ENCODE measurements around the gene DYNLT5. TPM values are rescaled to one million over a fixed set of nuclear protein-coding genes. Genes with fewer than 3 reads are reported as not detected.
A peak's percentile ranks its signal among the peaks of the same experiment; 100 is the strongest.
"Not testable (repeated sequence)": the region's sequence is repeated elsewhere in the genome, so short reads cannot be mapped to it uniquely, and the experiment has no call there.

DYNLT5 gene
- total RNA-seq (2014; rRNA removed; shearing (Covaris generic)): not detected in 2 replicates

GRCh38 chr1:66752000-66752592 lies at the start of gene DYNLT5:
TSS of gene DYNLT5 (plus strand) at chr1:66752459. CDS start at chr1:66754659, 2,200 bp downstream.
- H3K4me3 ChIP-seq: no peak within 1 kb of the TSS
- DNase-seq: no peak
- H3K27ac ChIP-seq: no peak within 1 kb of the TSS
- H3K4me1 ChIP-seq: no peaks in the 10 kb centered on the region
- no peaks in the 10 kb centered on the region for H3K27me3 ChIP-seq
- no peaks in the 10 kb centered on the region for H3K9me3 ChIP-seq (replicated peaks)
- no peaks in the 10 kb centered on the region for H3K36me3 ChIP-seq

- Histone ChIP-seq H3K4me3 (no peak overlapping the region), H3K36me3 (no peaks in the 10 kb centered on the region), H3K9me3 (replicated peaks) (no peaks in the 10 kb centered on the region), H3K27me3 (no peaks in the 10 kb centered on the region), H3K27ac (no peak overlapping the region), H3K4me1 (no peaks in the 10 kb centered on the region)
- DNase-seq: no peak
These were observed 47.9 kb upstream of the DYNLT5 start for GRCh38 chr1:66704177-66704875.

GRCh38 chr1:66705110-66705509 lies 47.1 kb upstream of the DYNLT5 start:
- no peak overlapping the region for H3K4me3 ChIP-seq
- no peak for DNase-seq
- H3K27ac ChIP-seq: no peak overlapping the region

GRCh38 chr1:66711420-66711819 lies 40.8 kb upstream of the DYNLT5 start:
- peak in 1 of 2 experiments; percentile 19 for DNase-seq
- H3K27me3 ChIP-seq: no peaks in the 10 kb centered on the region
- H3K4me1 ChIP-seq: no peaks in the 10 kb centered on the region
- no peak overlapping the region for H3K4me3 ChIP-seq
- no peaks in the 10 kb centered on the region for H3K9me3 ChIP-seq (replicated peaks)
- H3K36me3 ChIP-seq: no peaks in the 10 kb centered on the region
- H3K27ac ChIP-seq: no peak overlapping the region

More at GRCh38 chr1:66705110-66705509, 47.1 kb upstream of the DYNLT5 start:
- Histone ChIP-seq H3K36me3 (no peaks in the 10 kb centered on the region), H3K9me3 (replicated peaks) (no peaks in the 10 kb centered on the region), H3K27me3 (no peaks in the 10 kb centered on the region), H3K4me1 (no peaks in the 10 kb centered on the region)

GRCh38 chr1:66712839-66713238 lies 39.4 kb upstream of the DYNLT5 start:
- DNase-seq: no peak

GRCh38 chr1:66723985-66724384 lies 28.3 kb upstream of the DYNLT5 start:
- H3K4me1 ChIP-seq: no peaks in the 10 kb centered on the region
- H3K27me3 ChIP-seq: peaks cover 3% of the 10 kb centered on the region; the same call in 1 of the 2 replicates
- H3K36me3 ChIP-seq: no peaks in the 10 kb centered on the region
- no peak for DNase-seq
- H3K27ac ChIP-seq: no peak overlapping the region
- H3K4me3 ChIP-seq: no peak overlapping the region
- no peaks in the 10 kb centered on the region for H3K9me3 ChIP-seq (replicated peaks)

More at GRCh38 chr1:66712839-66713238, 39.4 kb upstream of the DYNLT5 start:
- Histone ChIP-seq H3K4me1 (no peaks in the 10 kb centered on the region), H3K27ac (no peak overlapping the region), H3K27me3 (no peaks in the 10 kb centered on the region), H3K4me3 (no peak overlapping the region), H3K36me3 (no peaks in the 10 kb centered on the region), H3K9me3 (replicated peaks) (no peaks in the 10 kb centered on the region)

GRCh38 chr1:66725885-66726665 lies 26.2 kb upstream of the DYNLT5 start:
- Histone ChIP-seq H3K9me3 (replicated peaks) (no peaks in the 10 kb centered on the region), H3K36me3 (no peaks in the 10 kb centered on the region), H3K27ac (no peak overlapping the region), H3K27me3 (peaks cover 3% of the 10 kb centered on the region; the same call in 1 of the 2 replicates), H3K4me1 (no peaks in the 10 kb centered on the region), H3K4me3 (no peak overlapping the region)
- peak; percentile 43 to 74 for DNase-seq

- no peaks in the 10 kb centered on the region for H3K9me3 ChIP-seq (replicated peaks)
- no peaks in the 10 kb centered on the region for H3K4me1 ChIP-seq
- H3K27ac ChIP-seq: no peak overlapping the region
- H3K36me3 ChIP-seq: no peaks in the 10 kb centered on the region
- H3K4me3 ChIP-seq: no peak overlapping the region
- DNase-seq: no peak
- H3K27me3 ChIP-seq: no peaks in the 10 kb centered on the region; the same call in 1 of the 2 replicates
These were observed 24.2 kb upstream of the DYNLT5 start for GRCh38 chr1:66728021-66728420.

- H3K27me3 ChIP-seq; H3K27ac ChIP-seq; DNase-seq; H3K9me3 ChIP-seq (replicated peaks); H3K4me1 ChIP-seq; H3K36me3 ChIP-seq; H3K4me3 ChIP-seq: not testable (repeated sequence)
These were observed 23.5 kb upstream of the DYNLT5 start for GRCh38 chr1:66728716-66729115.

GRCh38 chr1:66729119-66729518 lies 23.1 kb upstream of the DYNLT5 start:
- no peaks in the 10 kb centered on the region for H3K36me3 ChIP-seq
- H3K27me3 ChIP-seq: no peaks in the 10 kb centered on the region; the same call in 1 of the 2 replicates
- peaks cover 2% of the 10 kb centered on the region; the same call in 1 of the 2 replicates for H3K4me1 ChIP-seq
- H3K9me3 ChIP-seq (replicated peaks): no peaks in the 10 kb centered on the region
- peak; percentile 9 to 16 for DNase-seq
- no peak overlapping the region for H3K4me3 ChIP-seq
- H3K27ac ChIP-seq: no peak overlapping the region

- H3K9me3 ChIP-seq (replicated peaks): no peaks in the 10 kb centered on the region
- H3K4me1 ChIP-seq: peaks cover 2% of the 10 kb centered on the region; the same call in 1 of the 2 replicates
- H3K36me3 ChIP-seq: no peaks in the 10 kb centered on the region
- H3K27ac ChIP-seq: no peak overlapping the region
- DNase-seq: no peak
- no peak overlapping the region for H3K4me3 ChIP-seq
- no peaks in the 10 kb centered on the region; the same call in 1 of the 2 replicates for H3K27me3 ChIP-seq
These were observed 22.7 kb upstream of the DYNLT5 start for GRCh38 chr1:66729523-66729922.

GRCh38 chr1:66730462-66730861 lies 21.8 kb upstream of the DYNLT5 start:
- Histone ChIP-seq H3K27me3 (no peaks in the 10 kb centered on the region; the same call in 1 of the 2 replicates), H3K4me3 (no peak overlapping the region), H3K36me3 (no peaks in the 10 kb centered on the region), H3K9me3 (replicated peaks) (no peaks in the 10 kb centered on the region), H3K27ac (no peak overlapping the region), H3K4me1 (peaks cover 2% of the 10 kb centered on the region; the same call in 1 of the 2 replicates)
- no peak for DNase-seq

GRCh38 chr1:66731170-66731865 lies 20.9 kb upstream of the DYNLT5 start:
- no peaks in the 10 kb centered on the region for H3K9me3 ChIP-seq (replicated peaks)
- H3K4me3 ChIP-seq: no peak overlapping the region
- no peaks in the 10 kb centered on the region for H3K36me3 ChIP-seq
- H3K4me1 ChIP-seq: peaks cover 2% of the 10 kb centered on the region; the same call in 1 of the 2 replicates
- H3K27me3 ChIP-seq: no peaks in the 10 kb centered on the region; the same call in 1 of the 2 replicates
- H3K27ac ChIP-seq: no peak overlapping the region
- DNase-seq: no peak

- Histone ChIP-seq H3K4me1 (peaks cover 2% of the 10 kb centered on the region; the same call in 1 of the 2 replicates), H3K27ac (no peak overlapping the region), H3K4me3 (no peak overlapping the region), H3K9me3 (replicated peaks) (no peaks in the 10 kb centered on the region), H3K27me3 (no peaks in the 10 kb centered on the region), H3K36me3 (no peaks in the 10 kb centered on the region)
- no peak for DNase-seq
These were observed 19.7 kb upstream of the DYNLT5 start for GRCh38 chr1:66732407-66733166.

Data from SJCRH30 (cell line).